Stimulated activated CD8-positive, alpha-beta memory T cell treated with anti-CD3 and anti-CD28 coated beads, Interleukin-2, amount 100 ng/mL, for 48 hours (primary cell): Measurements from ENCODE around the gene XRCC3.
"Not testable (repeated sequence)": the region's sequence is repeated elsewhere in the genome, so short reads cannot be mapped to it uniquely, and the experiment has no call there.

Source experiments
- DNase-seq, 2 donors: peaks; one replicate each; pipeline ENCODE4 v3.0.0-alpha.2; 2020; ENCODE audit warnings: low read depth in 2 of 2

The XRCC3 gene

GRCh38 chr14:103667671-103668070, 47.6 kb downstream of the XRCC3 start:
- DNase-seq = no peak

- no peak for DNase-seq
These were observed 51.7 kb downstream of the XRCC3 start for GRCh38 chr14:103663506-103663905.

- DNase-seq = no peak
These were observed 52.7 kb downstream of the XRCC3 start for GRCh38 chr14:103662591-103662990.

- no peak for DNase-seq
These were observed 53.2 kb downstream of the XRCC3 start for GRCh38 chr14:103662029-103662428.

- DNase-seq = no peak
These were observed 55.6 kb downstream of the XRCC3 start for GRCh38 chr14:103659631-103660030.

- DNase-seq = no peak
These were observed 57.8 kb downstream of the XRCC3 start for GRCh38 chr14:103657471-103657870.

- DNase-seq = no peak
These were observed 58.5 kb downstream of the XRCC3 start for GRCh38 chr14:103656756-103657133.

- no peak for DNase-seq
These were observed 59.1 kb downstream of the XRCC3 start for GRCh38 chr14:103656031-103656755.

GRCh38 chr14:103654619-103655018, 60.6 kb downstream of the XRCC3 start:
- no peak for DNase-seq

GRCh38 chr14:103653805-103654204, 61.4 kb downstream of the XRCC3 start:
- DNase-seq = no peak

GRCh38 chr14:103653336-103653735, 61.9 kb downstream of the XRCC3 start:
- DNase-seq = not testable (repeated sequence)

- DNase-seq = no peak
These were observed 62.4 kb downstream of the XRCC3 start for GRCh38 chr14:103652806-103653205.

GRCh38 chr14:103651585-103651984, 63.7 kb downstream of the XRCC3 start:
- no peak for DNase-seq

- no peak for DNase-seq
These were observed 65.0 kb downstream of the XRCC3 start for GRCh38 chr14:103650213-103650612.

- DNase-seq = no peak
These were observed 66.2 kb downstream of the XRCC3 start for GRCh38 chr14:103649001-103649400.
